Activated T-cell treated with anti-CD3 and anti-CD28 coated beads, Interleukin-2, amount 50 U/mL, for 24 hours (primary cell): Measurements from ENCODE around the gene SSC4D.
A peak's percentile ranks its signal among the peaks of the same experiment; 100 is the strongest.

ENCODE experiments used
- DNase-seq: peaks from one replicate; pipeline ENCODE4 v3.0.0-alpha.2; 2020
- H3K27ac Mint-ChIP-seq: 2 replicates; pipeline ENCODE4 v1.8.0; 2020; ENCODE audit warnings: mild to moderate bottlenecking, mixed read lengths
- H3K27me3 Mint-ChIP-seq: 2 replicates; pipeline ENCODE4 v1.8.0; 2020; ENCODE audit warnings: mixed read lengths
- H3K36me3 Mint-ChIP-seq: 2 replicates; pipeline ENCODE4 v1.8.0; 2020; ENCODE audit warnings: low read depth, mixed read lengths
- H3K4me1 Mint-ChIP-seq: 2 replicates; pipeline ENCODE4 v1.8.0; 2020; ENCODE audit warnings: low read depth, mixed read lengths
- H3K4me3 Mint-ChIP-seq: 2 replicates; pipeline ENCODE4 v1.8.0; 2020; ENCODE audit warnings: mild to moderate bottlenecking, moderate library complexity, mixed read lengths
- H3K9me3 Mint-ChIP-seq: 2 replicates; pipeline ENCODE4 v1.8.0; 2020; ENCODE audit warnings: mixed read lengths

The SSC4D gene

DNA sequence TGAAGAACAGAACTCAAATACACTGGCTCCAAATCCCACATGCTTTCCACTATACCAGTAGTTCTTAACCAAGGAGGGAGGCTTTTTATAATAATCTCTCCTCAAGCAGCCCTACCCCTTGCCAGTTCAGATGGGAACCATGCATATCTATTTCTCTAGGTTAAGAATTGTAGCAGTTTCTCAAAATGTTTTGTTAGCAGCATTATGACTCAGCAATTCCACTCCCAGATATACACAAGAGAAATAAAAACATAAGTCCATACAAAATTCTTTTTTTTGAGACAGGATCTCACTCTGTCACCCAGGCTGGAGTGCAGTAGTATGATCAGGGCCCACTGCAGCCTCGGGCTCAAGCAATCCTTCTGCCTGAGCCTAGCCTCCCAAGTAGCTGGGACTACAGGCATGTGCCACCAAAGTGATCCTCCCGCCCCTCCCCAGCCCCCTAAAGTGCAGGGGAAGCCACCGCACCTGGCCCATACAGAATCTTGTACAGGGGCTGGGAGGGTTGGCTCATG, 68.8 kb downstream of the SSC4D start:
- Mint-ChIP-seq H3K4me3 (no peak overlapping the region), H3K36me3 (peaks cover 94% of the 10 kb centered on the region), H3K4me1 (peaks cover 74% of the 10 kb centered on the region), H3K27me3 (no peaks in the 10 kb centered on the region), H3K27ac (peak overlapping the region; percentile 48), H3K9me3 (no peaks in the 10 kb centered on the region)
- no peak for DNase-seq
